GM23338 (cell line): ENCODE measurements around the gene OAS2. TPM values are rescaled to one million over a fixed set of nuclear protein-coding genes. Genes with fewer than 3 reads are reported as not detected.

Experiments
- ATAC-seq: fragments of 200-7000 bp; cut with Tn5 transposase; 3 replicates; pipeline ENCODE4 v1.9.1; 2020
- DNase-seq: peaks from one replicate; pipeline ENCODE4 v3.0.0-alpha.2; 2015; ENCODE audit warnings: low spot score
- H2AFZ ChIP-seq: fragments of 200-600 bp; sonication (generic); 2 replicates; pipeline ENCODE4 v1.8.0; 2016; ENCODE audit warnings: antibody characterized with exemption, mild to moderate bottlenecking, moderate library complexity
- H3F3A ChIP-seq: fragments of 200-600 bp; sonication (generic); replicated peaks from 2 replicates; pipeline ENCODE4 v1.8.0; 2017; ENCODE audit warnings: antibody characterized with exemption, mixed run types, low read depth
- H3K27ac ChIP-seq: fragments of 200-600 bp; sonication (generic); 2 replicates; pipeline ENCODE4 v1.6.1; 2016; ENCODE audit warnings: low read depth
- H3K27me3 ChIP-seq: fragments of 200-600 bp; sonication (generic); 2 replicates; pipeline ENCODE4 v1.8.0; 2016; ENCODE audit warnings: mild to moderate bottlenecking, mixed run types, moderate library complexity; ENCODE audit not compliant: insufficient read depth
- H3K36me3 ChIP-seq: fragments of 200-600 bp; sonication (generic); 2 replicates; pipeline ENCODE4 v1.8.0; 2016; ENCODE audit warnings: mild to moderate bottlenecking; ENCODE audit not compliant: insufficient read depth
- H3K4me1 ChIP-seq: fragments of 200-600 bp; sonication (generic); 2 replicates; pipeline ENCODE4 v1.8.0; 2016; ENCODE audit warnings: mild to moderate bottlenecking, moderate library complexity; ENCODE audit not compliant: insufficient read depth
- H3K4me2 ChIP-seq: fragments of 200-600 bp; sonication (generic); 2 replicates; pipeline ENCODE4 v1.7.1; 2017; ENCODE audit warnings: mixed run types
- H3K4me3 ChIP-seq: fragments of 200-600 bp; sonication (generic); 2 replicates; pipeline ENCODE4 v1.6.1; 2016; ENCODE audit warnings: mixed run types
- H3K79me2 ChIP-seq: fragments of 200-600 bp; sonication (generic); replicated peaks from 2 replicates; pipeline ENCODE4 v1.8.0; 2017; ENCODE audit warnings: mild to moderate bottlenecking; ENCODE audit not compliant: insufficient read depth
- H3K9me2 ChIP-seq: fragments of 200-600 bp; sonication (generic); 2 replicates; pipeline ENCODE4 v1.8.0; 2017; ENCODE audit not compliant: insufficient read depth
- H4K20me1 ChIP-seq: fragments of 200-600 bp; sonication (generic); replicated peaks from 2 replicates; pipeline ENCODE4 v1.8.0; 2017; ENCODE audit warnings: mild to moderate bottlenecking; ENCODE audit not compliant: insufficient read depth
- H3K27ac Mint-ChIP-seq: 2 replicates; pipeline ENCODE4 v1.8.0; 2020; ENCODE audit warnings: inconsistent platforms, mild to moderate bottlenecking, moderate library complexity, mixed read lengths
- H3K27me3 Mint-ChIP-seq: 3 replicates; pipeline ENCODE4 v1.8.0; 2022; ENCODE audit warnings: low read depth, mild to moderate bottlenecking, moderate library complexity, mixed read lengths, inconsistent platforms; ENCODE audit not compliant: insufficient read depth, poor library complexity
- H3K36me3 Mint-ChIP-seq: 3 replicates; pipeline ENCODE4 v1.8.0; 2021; ENCODE audit warnings: low read depth, mild to moderate bottlenecking, inconsistent platforms, moderate library complexity, mixed read lengths
- H3K4me1 Mint-ChIP-seq: 3 replicates; pipeline ENCODE4 v1.8.0; 2020; ENCODE audit warnings: mild to moderate bottlenecking, inconsistent platforms, mixed read lengths
- H3K4me3 Mint-ChIP-seq: 3 replicates; pipeline ENCODE4 v1.8.0; 2021; ENCODE audit warnings: moderate library complexity, mild to moderate bottlenecking, inconsistent platforms, mixed read lengths
- H3K9me3 Mint-ChIP-seq: 3 replicates; pipeline ENCODE4 v1.8.0; 2020; ENCODE audit warnings: moderate library complexity, mild to moderate bottlenecking, inconsistent platforms, mixed read lengths
- CTCF ChIP-seq, 2 experiments: fragments of 200-600 bp in 1 of 2; sonication (generic) in 1 of 2; conservative IDR thresholded peaks; 2 replicates each; pipeline versions ENCODE4 v1.5.1 to v1.6.1; 2016 to 2017; ENCODE audit warnings: antibody characterized with exemption in 2 of 2, low read depth in 2 of 2, mild to moderate bottlenecking in 2 of 2, moderate library complexity in 1 of 2
- ETS1 ChIP-seq: IDR thresholded peaks from 2 replicates; pipeline ENCODE4 v1.6.1; 2016; ENCODE audit warnings: antibody characterized with exemption
- EZH2 ChIP-seq: fragments of 200-600 bp; sonication (generic); IDR thresholded peaks from one replicate; pipeline ENCODE4 v1.8.0; 2017; ENCODE audit warnings: antibody characterized with exemption, mild to moderate bottlenecking, low read depth; ENCODE audit not compliant: unreplicated experiment
- NANOG ChIP-seq: IDR thresholded peaks from 2 replicates; pipeline ENCODE4 v1.6.1; 2016; ENCODE audit warnings: antibody characterized with exemption, borderline replicate concordance
- POLR2AphosphoS5 ChIP-seq: IDR thresholded peaks from 2 replicates; pipeline ENCODE4 v1.6.1; 2016; ENCODE audit warnings: antibody characterized with exemption, low read depth
- REST ChIP-seq: IDR thresholded peaks from one replicate; pipeline ENCODE4 v1.6.1; 2018; ENCODE audit warnings: antibody characterized with exemption; ENCODE audit not compliant: unreplicated experiment
- ZNF114 ChIP-seq: fragments of 250-450 bp; sonication (Bioruptor Pico); IDR thresholded peaks from 2 replicates; pipeline ENCODE4 v1.5.0; 2020; ENCODE audit warnings: mild to moderate bottlenecking, moderate library complexity
- ZNF331 ChIP-seq: fragments of 250-450 bp; sonication (Bioruptor Pico); IDR thresholded peaks from 2 replicates; pipeline ENCODE4 v1.5.0; 2020; ENCODE audit warnings: low read depth, mild to moderate bottlenecking, moderate library complexity
- ZNF462 ChIP-seq: fragments of 250-450 bp; sonication (Bioruptor Pico); IDR thresholded peaks from 2 replicates; pipeline ENCODE4 v1.5.0; 2020; ENCODE audit warnings: mild to moderate bottlenecking, moderate library complexity
- polyA plus RNA-seq: library from polyadenylated mRNA; unstranded; fragments of >200 nt; fragmentation: Nextera tagmentation; extraction: Ambion mirVana; gene quantifications from 2 replicates; pipeline ENCODE4 v1.2.1, GENCODE V29; 2016
- total RNA-seq: library from RNA; depleted of rRNA; stranded (reverse); fragments of >200 nt; shearing (Covaris generic); gene quantifications from 2 replicates; pipeline ENCODE4 v1.2.3, GENCODE V29; 2014

The OAS2 gene
- total and polyA plus RNA-seq, 2 experiments from 2014 or later: 0.10 TPM; not detected in 1

GRCh38 chr12:112971248-112971647 lies 7.1 kb upstream of the OAS2 start:
- Histone ChIP-seq H3K27ac (no peak overlapping the region), H3F3A (no peaks in the 10 kb centered on the region), H3K27me3 (no peaks in the 10 kb centered on the region), H3K36me3 (no peaks in the 10 kb centered on the region), H4K20me1 (no peaks in the 10 kb centered on the region), H2AFZ (no peak overlapping the region), H3K4me2 (no peak overlapping the region), H3K4me1 (no peaks in the 10 kb centered on the region), H3K9me2 (0 out of 2 replicates have a peak, but pooled peaks cover 5% of the 10 kb centered on the region), H3K79me2 (no peaks in the 10 kb centered on the region), H3K4me3 (no peak overlapping the region)
- no peak overlapping the region for H3K4me3 Mint-ChIP-seq
- ATAC-seq: no peak
- no peaks in the 10 kb centered on the region for H3K4me1 Mint-ChIP-seq
- H3K27me3 Mint-ChIP-seq: peaks cover 14% of the 10 kb centered on the region
- H3K27ac Mint-ChIP-seq: no peak overlapping the region
- TF ChIP-seq ETS1: no peak
- no peak for TF ChIP-seq ZNF462 (CRISPR knock-in tag)
- TF ChIP-seq POLR2AphosphoS5: no peak
- TF ChIP-seq ZNF114: no peak
- no peak for TF ChIP-seq CTCF (conservative IDR thresholded peaks at IDR 0.05; ENCODE audit: low read depth in 2 of 2)
- TF ChIP-seq EZH2: no peak
- TF ChIP-seq REST: no peak
- TF ChIP-seq ZNF331: no peak
- no peak for TF ChIP-seq NANOG
- no peaks in the 10 kb centered on the region for H3K36me3 Mint-ChIP-seq
- no peaks in the 10 kb centered on the region for H3K9me3 Mint-ChIP-seq
- DNase-seq: no peak
